GM12878 (cell line): Measurements from ENCODE around the gene UBAC2. TPM values are rescaled to one million over a fixed set of nuclear protein-coding genes. Genes with fewer than 3 reads are reported as not detected.
A peak's percentile ranks its signal among the peaks of the same experiment; 100 is the strongest.

Source experiments
- ATAC-seq: fragments of 200-7000 bp; cut with Tn5 transposase; 3 replicates; pipeline ENCODE4 v1.9.1; 2020; ENCODE audit warnings: mild to moderate bottlenecking, moderate library complexity
- BruUV-seq: library from RNA; stranded (reverse); fragments of 400-500 nt; replicated peaks from 2 replicates; lab custom pipeline; 2021; lab: Mats Ljungman, UMichigan
- CTCF ChIA-PET: fragments of 300-600 bp; sonication (Branson Sonifier 250); formaldehyde crosslinking; extraction: SDS; loops from one replicate; lab custom pipeline; 2021; ENCODE audit warnings: inconsistent platforms; lab: Yijun Ruan, JAX
- POLR2A ChIA-PET: fragments of 350-600 bp; formaldehyde crosslinking; extraction: SDS; loops from one replicate; lab custom pipeline; 2021; ENCODE audit warnings: inconsistent platforms; lab: Charles Lee
- RAD21 ChIA-PET: fragments of 300-600 bp; sonication (Branson Sonifier 250); formaldehyde crosslinking; loops from one replicate; lab custom pipeline; 2023; ENCODE audit warnings: antibody characterized with exemption; ENCODE audit not compliant: unreplicated experiment; lab: Charles Lee
- SMC1A ChIA-PET: fragments of 300-600 bp; sonication (Branson Sonifier 250); formaldehyde crosslinking; loops from one replicate; lab custom pipeline; 2023; ENCODE audit not compliant: unreplicated experiment, uncharacterized antibody; lab: Charles Lee
- DNase-seq: peaks from one replicate; pipeline ENCODE4 v3.0.0-alpha.2; 2011; ENCODE audit warnings: low read depth, low spot score
- FAIRE-seq: peaks from 3 replicates; lab custom pipeline; 2011; peaks lifted over from hg19 to GRCh38; lab: Jason Lieb, UNC
- H2AFZ ChIP-seq: 2 replicates; pipeline ENCODE4 v1.6.0; 2011; ENCODE audit warnings: low read depth, low read length, control low read depth; ENCODE audit not compliant: control insufficient read depth
- H3K27ac ChIP-seq: 2 replicates; pipeline ENCODE4 v1.5.1; 2011; ENCODE audit warnings: control low read depth; ENCODE audit not compliant: control insufficient read depth, insufficient read depth
- H3K27me3 ChIP-seq, 2 experiments: replicated peaks in 1 of 2; 2 replicates each; pipeline versions ENCODE4 v1.6.0 to v1.6.1; 2011; ENCODE audit warnings: low read length in 1 of 2; ENCODE audit not compliant: control insufficient read depth in 2 of 2, insufficient read depth in 2 of 2
- H3K36me3 ChIP-seq, 2 experiments: 2 replicates each; pipeline ENCODE4 v1.5.1; 2011; ENCODE audit warnings: low read length in 1 of 2; ENCODE audit not compliant: control insufficient read depth in 2 of 2, insufficient read depth in 2 of 2
- H3K4me1 ChIP-seq: 2 replicates; pipeline ENCODE4 v1.6.1; 2011; ENCODE audit warnings: mild to moderate bottlenecking, low read length, moderate library complexity, mixed read lengths; ENCODE audit not compliant: control insufficient read depth, insufficient read depth
- H3K4me2 ChIP-seq: 2 replicates; pipeline ENCODE4 v1.6.0; 2011; ENCODE audit warnings: control low read depth; ENCODE audit not compliant: control insufficient read depth, insufficient read depth
- H3K4me3 ChIP-seq: fragments of 200-600 bp; sonication (generic); 2 replicates; pipeline ENCODE4 v1.5.1; 2016
- H3K79me2 ChIP-seq: 2 replicates; pipeline ENCODE4 v1.6.0; 2011; ENCODE audit warnings: low read length; ENCODE audit not compliant: control insufficient read depth, insufficient read depth
- H3K9ac ChIP-seq: 2 replicates; pipeline ENCODE4 v1.8.0; 2011; ENCODE audit warnings: low read length, control low read depth, mixed read lengths; ENCODE audit not compliant: control insufficient read depth, insufficient read depth
- H3K9me3 ChIP-seq: replicated peaks from 3 replicates; pipeline ENCODE4 v1.5.1; 2011; ENCODE audit warnings: mild to moderate bottlenecking, low read length; ENCODE audit not compliant: control insufficient read depth, insufficient read depth
- H4K20me1 ChIP-seq: 2 replicates; pipeline ENCODE4 v1.6.0; 2011; ENCODE audit not compliant: control insufficient read depth, insufficient read depth
- EZH2 ChIP-seq: IDR thresholded peaks from 2 replicates; pipeline ENCODE4 v1.6.1; 2012; ENCODE audit warnings: low read depth, mild to moderate bottlenecking, control low read depth, inconsistent platforms, low read length, borderline replicate concordance; ENCODE audit not compliant: control insufficient read depth
- KLF5 ChIP-seq: fragments of 450-650 bp; IDR thresholded peaks from 2 replicates; pipeline ENCODE4 v1.6.1; 2014; ENCODE audit warnings: mild to moderate bottlenecking; ENCODE audit not compliant: partially characterized antibody
- WGBS: methylation state at CpG from one replicate; pipeline ENCODE4 v1.1.6; 2016; ENCODE audit warnings: low lambda C conversion rate; ENCODE audit not compliant: insufficient replicate concordance, insufficient coverage; ENCODE audit errors: missing lambda C conversion rate; 5-methylcytosine and 5-hydroxymethylcytosine counted together
- in situ Hi-C: fragments of 300-500 bp; cut with MboI; formaldehyde crosslinking; loops from 9 replicates; pipeline ENCODE4 v1.14.3; 2018; ENCODE audit warnings: mixed read lengths
- intact Hi-C: fragments of 100-400 bp; cut with micrococcal nuclease; formaldehyde crosslinking; loops from one replicate; pipeline ENCODE4 v1.14.2; 2022; ENCODE audit not compliant: unreplicated experiment
- polyA plus RNA-seq, 11 experiments: library from polyadenylated mRNA; depleted of rRNA in 4 of 11; unstranded in 6 of 11; stranded (reverse) in 5 of 11; fragments of >200 nt; fragmentation: Nextera tagmentation in 4 of 11; fragmentation: Illumina TruSeq in 1 of 11; extraction: Ambion mirVana in 4 of 11; extraction: Trizol in 1 of 11; gene quantifications; 1 replicate in 1 of 11; 2 replicates in 10 of 11; pipeline versions ENCODE4 v1.2.1 to v1.2.3, GENCODE V29; 2011 to 2016; ENCODE audit warnings: inconsistent platforms in 2 of 11, missing spikeins in 2 of 11, low read depth in 1 of 11
- total RNA-seq, 4 experiments: library from RNA; depleted of rRNA in 3 of 4; stranded (reverse); fragments of >200 nt in 3 of 4; fragmentation: Illumina TruSeq in 1 of 4; extraction: Trizol in 1 of 4; gene quantifications; 2 replicates each; pipeline versions ENCODE4 v1.2.1 to v1.2.3, GENCODE V29; 2013 to 2021
- TF ChIP-seq, protein P1 (sequence below): IDR thresholded peaks from 2 replicates; pipeline ENCODE4 v1.6.1; 2011; ENCODE audit warnings: borderline replicate concordance, low read depth, mild to moderate bottlenecking, moderate library complexity, mixed read lengths, low read length; ENCODE audit not compliant: insufficient read depth; ENCODE audit errors: extremely low read length
- TF ChIP-seq, protein P2 (sequence below), 3 experiments: IDR thresholded peaks in 2 of 3; conservative IDR thresholded peaks in 1 of 3; 2 replicates each; pipeline ENCODE4 v1.5.1; 2011; ENCODE audit warnings: low read depth in 3 of 3, low read length in 3 of 3, mild to moderate bottlenecking in 3 of 3, control low read depth in 2 of 3, moderate library complexity in 2 of 3, inconsistent platforms in 1 of 3, mixed read lengths in 1 of 3; ENCODE audit not compliant: control insufficient read depth in 2 of 3, insufficient read depth in 1 of 3; ENCODE audit errors: extremely low read depth in 1 of 3

The UBAC2 gene
- total and polyA plus RNA-seq, 10 of the 15 experiments (the other 5 are each of a cell fraction or from before 2014, with no cell fraction given) = 3.0 to 54.6 (median 17.4) TPM

DNA sequence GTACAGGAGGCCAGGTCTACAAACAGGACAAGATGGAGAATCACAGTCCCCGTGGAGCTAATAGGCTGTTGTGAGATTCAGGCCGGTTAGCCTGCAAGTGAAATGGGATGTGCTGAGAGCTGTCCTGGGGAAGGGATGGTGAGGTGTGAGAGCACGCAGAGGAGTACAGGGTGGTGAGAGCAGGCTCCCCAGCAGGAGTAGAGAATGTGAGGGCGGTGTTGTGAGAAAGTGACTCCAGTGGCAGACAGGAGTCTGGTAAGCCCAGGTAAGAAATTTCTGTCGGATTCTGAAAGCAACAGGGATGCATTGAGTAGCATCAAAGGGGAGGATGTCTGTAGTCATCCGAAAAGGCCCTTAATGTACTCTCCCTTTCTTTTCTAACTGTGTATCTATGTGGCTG lies 157.3 kb downstream of the UBAC2 start (continued):
- TF ChIP-seq, protein P1, sequence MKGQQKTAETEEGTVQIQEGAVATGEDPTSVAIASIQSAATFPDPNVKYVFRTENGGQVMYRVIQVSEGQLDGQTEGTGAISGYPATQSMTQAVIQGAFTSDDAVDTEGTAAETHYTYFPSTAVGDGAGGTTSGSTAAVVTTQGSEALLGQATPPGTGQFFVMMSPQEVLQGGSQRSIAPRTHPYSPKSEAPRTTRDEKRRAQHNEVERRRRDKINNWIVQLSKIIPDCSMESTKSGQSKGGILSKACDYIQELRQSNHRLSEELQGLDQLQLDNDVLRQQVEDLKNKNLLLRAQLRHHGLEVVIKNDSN = no peak
- no peak for TF ChIP-seq KLF5
- TF ChIP-seq EZH2 = no peak

DNA sequence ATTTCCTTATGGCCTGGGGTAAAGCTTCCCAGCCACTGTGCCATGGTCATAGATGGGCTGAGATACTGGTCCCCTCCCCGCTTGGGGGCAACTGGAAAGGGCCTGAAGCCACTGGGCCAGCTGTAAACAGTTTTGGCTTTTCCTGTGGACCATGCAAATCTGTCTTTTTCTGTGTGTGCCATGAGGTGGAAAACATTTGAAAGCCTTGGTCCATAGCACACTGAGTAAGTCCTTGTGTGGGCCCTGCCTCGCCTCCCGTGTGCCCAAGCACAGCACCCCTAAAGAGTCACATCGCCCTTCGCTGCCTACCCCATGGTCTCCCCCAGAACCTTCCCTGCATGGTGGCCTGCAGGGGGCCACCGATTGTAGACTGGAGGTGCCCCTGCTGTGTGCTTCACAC lies 158.9 kb downstream of the UBAC2 start:
- TF ChIP-seq, protein P2, sequence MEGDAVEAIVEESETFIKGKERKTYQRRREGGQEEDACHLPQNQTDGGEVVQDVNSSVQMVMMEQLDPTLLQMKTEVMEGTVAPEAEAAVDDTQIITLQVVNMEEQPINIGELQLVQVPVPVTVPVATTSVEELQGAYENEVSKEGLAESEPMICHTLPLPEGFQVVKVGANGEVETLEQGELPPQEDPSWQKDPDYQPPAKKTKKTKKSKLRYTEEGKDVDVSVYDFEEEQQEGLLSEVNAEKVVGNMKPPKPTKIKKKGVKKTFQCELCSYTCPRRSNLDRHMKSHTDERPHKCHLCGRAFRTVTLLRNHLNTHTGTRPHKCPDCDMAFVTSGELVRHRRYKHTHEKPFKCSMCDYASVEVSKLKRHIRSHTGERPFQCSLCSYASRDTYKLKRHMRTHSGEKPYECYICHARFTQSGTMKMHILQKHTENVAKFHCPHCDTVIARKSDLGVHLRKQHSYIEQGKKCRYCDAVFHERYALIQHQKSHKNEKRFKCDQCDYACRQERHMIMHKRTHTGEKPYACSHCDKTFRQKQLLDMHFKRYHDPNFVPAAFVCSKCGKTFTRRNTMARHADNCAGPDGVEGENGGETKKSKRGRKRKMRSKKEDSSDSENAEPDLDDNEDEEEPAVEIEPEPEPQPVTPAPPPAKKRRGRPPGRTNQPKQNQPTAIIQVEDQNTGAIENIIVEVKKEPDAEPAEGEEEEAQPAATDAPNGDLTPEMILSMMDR (IDR thresholded peaks at IDR 0.05 in 2 of 3, conservative IDR thresholded peaks at IDR 0.05 in 1 of 3; ENCODE audit: control insufficient read depth in 2 of 3, extremely low read depth in 1 of 3, insufficient read depth in 1 of 3, low read depth in 3 of 3, low read length in 3 of 3) = 0 out of 6 replicates have a peak, but pooled peaks of 1 of the 3 experiments have one; percentile 14
- TF ChIP-seq, protein P1 = no peak
- CTCF ChIA-PET = interaction anchor here (1.0 to 2.2 kb wide), 4 partner anchors 24 to 89 kb away, joined by 3 to 11 read pairs (median 5); no protein-coding TSS in a partner anchor
- peaks cover 21% of the 10 kb centered on the region for H3K79me2 ChIP-seq
- RAD21 ChIA-PET = interaction anchor here (0.8 to 2.9 kb wide), 12 partner anchors 16 to 89 kb away, joined by 3 to 15 read pairs (median 4); no protein-coding TSS in a partner anchor
- POLR2A ChIA-PET = interaction anchor here (0.8 to 1.3 kb wide), 3 partner anchors 16 to 53 kb away, joined by 3 read pairs; partner anchors contain the start of gene GPR183
- intact Hi-C loops = no loop called here
- no peak overlapping the region; the same call in 1 of the 2 replicates for H3K27ac ChIP-seq
- BruUV-seq = no TSS peak
- DNase-seq = no peak
- 67% methylated on average over 6 of the region's 6 CpGs for WGBS
- no peak overlapping the region for H3K9ac ChIP-seq
- in situ Hi-C loops = no loop called here
- no peak overlapping the region for H3K4me2 ChIP-seq
- no peaks in the 10 kb centered on the region for H4K20me1 ChIP-seq
- no peaks in the 10 kb centered on the region for H3K27me3 ChIP-seq
- no peak overlapping the region for H3K4me3 ChIP-seq
- H3K36me3 ChIP-seq = no peaks in the 10 kb centered on the region; a peak in 1 of 4 replicates
- FAIRE-seq = no peak
- peaks cover 62% of the 10 kb centered on the region for H3K4me1 ChIP-seq
- H2AFZ ChIP-seq = no peak overlapping the region
- no peak for ATAC-seq
- H3K9me3 ChIP-seq = no peaks in the 10 kb centered on the region
- SMC1A ChIA-PET = interaction anchor here (0.6 to 2.7 kb wide), 10 partner anchors 16 to 90 kb away, joined by 3 to 12 read pairs (median 6); no protein-coding TSS in a partner anchor
